Right forelimb (tissue), 1 donor: ENCODE data around the gene SCYL1.

ENCODE experiments used
- DNase-seq: peaks from one replicate; pipeline ENCODE4 v3.0.0-alpha.2; 2018

SCYL1 gene

DNA sequence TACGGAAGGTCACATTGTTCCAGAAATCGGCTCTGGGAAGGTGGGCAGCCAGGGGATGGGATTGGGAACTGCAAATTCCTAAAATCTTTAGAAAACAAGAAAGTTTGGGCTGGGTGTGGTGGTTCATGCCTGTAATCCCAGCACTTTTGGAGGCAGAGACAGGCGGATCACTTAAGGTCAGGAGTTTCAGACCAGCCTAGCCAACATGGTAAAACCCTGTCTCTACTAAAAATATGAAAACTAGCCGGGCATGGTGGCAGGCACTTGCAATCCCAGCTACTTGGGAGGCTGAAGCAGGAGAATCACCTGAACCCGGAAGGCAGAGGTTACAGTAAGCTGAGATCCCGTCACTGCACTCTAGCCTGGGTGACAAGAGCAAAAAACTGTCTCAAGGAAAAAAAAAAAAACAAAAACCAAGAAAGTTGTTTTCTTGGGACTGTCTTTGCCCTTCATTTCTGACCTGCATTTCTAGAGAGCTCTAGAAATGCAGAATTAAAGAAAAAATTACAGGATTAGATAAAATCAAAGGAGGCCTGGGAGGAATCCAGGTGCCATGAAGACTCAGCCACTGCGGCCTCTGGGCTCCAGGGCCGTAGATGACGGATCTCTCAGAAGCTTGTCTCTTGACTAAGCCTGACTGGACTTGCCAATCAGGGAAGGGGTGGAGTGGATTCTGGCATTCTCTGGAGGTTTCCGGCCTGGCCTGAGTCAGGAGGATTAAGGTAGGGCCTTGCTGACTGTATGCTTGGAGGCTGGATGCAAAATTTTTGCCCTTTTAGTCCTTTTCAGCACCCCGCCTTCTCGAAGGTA is 31.3 kb upstream of the SCYL1 start:
- no peak for DNase-seq

DNA sequence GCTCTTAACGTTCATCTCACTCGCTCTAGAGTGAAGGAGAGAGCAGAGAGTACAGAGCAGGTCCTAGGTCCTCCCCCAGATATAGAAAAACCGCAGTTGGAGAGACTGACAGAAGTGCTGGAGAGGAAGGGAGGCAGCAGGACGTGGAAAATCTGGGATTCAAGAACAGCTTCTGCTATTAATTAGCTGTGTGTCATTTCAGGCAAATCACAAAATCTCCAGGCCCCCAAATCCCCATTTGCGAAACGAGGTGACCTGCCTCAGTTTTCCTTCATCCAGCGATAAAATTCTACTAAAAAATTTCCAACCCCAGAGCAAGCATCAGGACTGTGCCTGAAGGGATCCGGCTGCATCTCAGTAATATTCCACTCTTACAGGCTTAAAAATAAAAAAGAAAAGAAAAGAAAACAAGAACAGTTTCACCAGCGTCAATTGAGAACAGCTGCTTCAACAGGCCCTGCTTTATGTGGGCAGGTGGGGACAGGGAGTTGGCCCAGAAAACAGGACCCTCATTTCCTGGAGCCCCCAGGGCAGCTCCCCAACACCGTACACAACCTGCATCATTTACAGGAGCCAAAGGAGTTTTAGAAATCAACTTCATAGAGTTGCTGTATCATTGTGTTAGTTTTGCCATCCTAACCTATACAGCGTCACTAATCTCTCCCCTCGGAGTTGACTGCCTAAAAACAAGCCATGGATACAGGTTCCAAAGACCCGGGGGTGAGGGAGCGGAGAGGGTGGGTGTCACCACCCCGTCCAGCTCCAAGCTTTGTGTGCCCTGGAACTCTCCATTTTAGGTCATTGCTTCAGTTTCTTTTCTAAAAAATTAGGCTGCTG is 28.4 kb upstream of the SCYL1 start:
- DNase-seq: peak; percentile 69

DNA sequence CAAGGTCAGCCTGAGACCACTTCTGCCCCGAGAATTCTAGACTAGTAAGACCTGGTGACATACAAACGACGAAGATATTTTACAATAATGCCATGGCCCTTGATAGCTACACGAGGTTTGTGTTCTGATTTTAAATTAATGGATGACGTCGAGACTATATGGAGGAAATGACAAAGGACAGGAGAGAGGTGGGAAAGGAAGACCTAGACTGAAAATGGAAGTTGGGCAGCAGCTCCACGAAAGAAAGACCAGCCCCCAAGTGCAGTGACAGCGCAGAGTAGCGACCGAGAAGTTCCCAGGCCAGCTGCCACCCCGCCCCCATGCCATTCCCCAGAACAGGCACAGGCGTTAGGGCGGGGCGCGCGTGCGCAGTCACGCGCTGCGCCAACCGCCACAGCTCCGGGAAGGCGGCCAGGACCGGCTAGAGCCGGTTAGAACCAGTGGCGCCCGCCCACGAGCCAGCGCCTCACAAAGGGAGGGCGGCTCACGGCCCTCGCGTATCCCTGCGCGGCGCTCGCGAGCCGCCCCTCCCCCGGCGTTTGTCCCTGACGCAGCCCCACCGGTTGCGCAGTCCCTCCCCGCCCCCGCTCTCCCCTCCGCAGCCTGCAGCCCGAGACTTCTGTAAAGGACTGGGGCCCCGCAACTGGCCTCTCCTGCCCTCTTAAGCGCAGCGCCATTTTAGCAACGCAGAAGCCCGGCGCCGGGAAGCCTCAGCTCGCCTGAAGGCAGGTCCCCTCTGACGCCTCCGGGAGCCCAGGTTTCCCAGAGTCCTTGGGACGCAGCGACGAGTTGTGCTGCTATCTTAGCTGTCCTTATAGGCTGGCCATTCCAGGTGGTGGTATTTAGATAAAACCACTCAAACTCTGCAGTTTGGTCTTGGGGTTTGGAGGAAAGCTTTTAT is 27.5 kb upstream of the SCYL1 start:
- peak; percentile 100 for DNase-seq

DNA sequence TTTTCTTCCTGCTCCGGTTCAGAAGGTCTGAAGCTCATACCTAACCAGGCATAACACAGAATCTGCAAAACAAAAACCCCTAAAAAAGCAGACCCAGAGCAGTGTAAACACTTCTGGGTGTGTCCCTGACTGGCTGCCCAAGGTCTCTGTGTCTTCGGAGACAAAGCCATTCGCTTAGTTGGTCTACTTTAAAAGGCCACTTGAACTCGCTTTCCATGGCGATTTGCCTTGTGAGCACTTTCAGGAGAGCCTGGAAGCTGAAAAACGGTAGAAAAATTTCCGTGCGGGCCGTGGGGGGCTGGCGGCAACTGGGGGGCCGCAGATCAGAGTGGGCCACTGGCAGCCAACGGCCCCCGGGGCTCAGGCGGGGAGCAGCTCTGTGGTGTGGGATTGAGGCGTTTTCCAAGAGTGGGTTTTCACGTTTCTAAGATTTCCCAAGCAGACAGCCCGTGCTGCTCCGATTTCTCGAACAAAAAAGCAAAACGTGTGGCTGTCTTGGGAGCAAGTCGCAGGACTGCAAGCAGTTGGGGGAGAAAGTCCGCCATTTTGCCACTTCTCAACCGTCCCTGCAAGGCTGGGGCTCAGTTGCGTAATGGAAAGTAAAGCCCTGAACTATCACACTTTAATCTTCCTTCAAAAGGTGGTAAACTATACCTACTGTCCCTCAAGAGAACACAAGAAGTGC is 26.7 kb upstream of the SCYL1 start:
- DNase-seq: peak; percentile 83

DNA sequence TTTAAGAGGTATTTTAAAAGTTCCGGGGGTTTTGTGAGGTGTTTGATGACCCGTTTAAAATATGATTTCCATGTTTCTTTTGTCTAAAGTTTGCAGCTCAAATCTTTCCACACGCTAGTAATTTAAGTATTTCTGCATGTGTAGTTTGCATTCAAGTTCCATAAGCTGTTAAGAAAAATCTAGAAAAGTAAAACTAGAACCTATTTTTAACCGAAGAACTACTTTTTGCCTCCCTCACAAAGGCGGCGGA is 26.2 kb upstream of the SCYL1 start:
- DNase-seq: no peak

DNA sequence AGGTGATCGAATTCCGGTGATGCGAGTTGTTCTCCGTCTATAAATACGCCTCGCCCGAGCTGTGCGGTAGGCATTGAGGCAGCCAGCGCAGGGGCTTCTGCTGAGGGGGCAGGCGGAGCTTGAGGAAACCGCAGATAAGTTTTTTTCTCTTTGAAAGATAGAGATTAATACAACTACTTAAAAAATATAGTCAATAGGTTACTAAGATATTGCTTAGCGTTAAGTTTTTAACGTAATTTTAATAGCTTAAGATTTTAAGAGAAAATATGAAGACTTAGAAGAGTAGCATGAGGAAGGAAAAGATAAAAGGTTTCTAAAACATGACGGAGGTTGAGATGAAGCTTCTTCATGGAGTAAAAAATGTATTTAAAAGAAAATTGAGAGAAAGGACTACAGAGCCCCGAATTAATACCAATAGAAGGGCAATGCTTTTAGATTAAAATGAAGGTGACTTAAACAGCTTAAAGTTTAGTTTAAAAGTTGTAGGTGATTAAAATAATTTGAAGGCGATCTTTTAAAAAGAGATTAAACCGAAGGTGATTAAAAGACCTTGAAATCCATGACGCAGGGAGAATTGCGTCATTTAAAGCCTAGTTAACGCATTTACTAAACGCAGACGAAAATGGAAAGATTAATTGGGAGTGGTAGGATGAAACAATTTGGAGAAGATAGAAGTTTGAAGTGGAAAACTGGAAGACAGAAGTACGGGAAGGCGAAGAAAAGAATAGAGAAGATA is 25.7 kb upstream of the SCYL1 start, which contains the start of gene MALAT1:
Gene MALAT1 (plus strand): TSS at position 69 of the 736 bp plus-strand sequence.
- DNase-seq: peak; percentile 98

DNA sequence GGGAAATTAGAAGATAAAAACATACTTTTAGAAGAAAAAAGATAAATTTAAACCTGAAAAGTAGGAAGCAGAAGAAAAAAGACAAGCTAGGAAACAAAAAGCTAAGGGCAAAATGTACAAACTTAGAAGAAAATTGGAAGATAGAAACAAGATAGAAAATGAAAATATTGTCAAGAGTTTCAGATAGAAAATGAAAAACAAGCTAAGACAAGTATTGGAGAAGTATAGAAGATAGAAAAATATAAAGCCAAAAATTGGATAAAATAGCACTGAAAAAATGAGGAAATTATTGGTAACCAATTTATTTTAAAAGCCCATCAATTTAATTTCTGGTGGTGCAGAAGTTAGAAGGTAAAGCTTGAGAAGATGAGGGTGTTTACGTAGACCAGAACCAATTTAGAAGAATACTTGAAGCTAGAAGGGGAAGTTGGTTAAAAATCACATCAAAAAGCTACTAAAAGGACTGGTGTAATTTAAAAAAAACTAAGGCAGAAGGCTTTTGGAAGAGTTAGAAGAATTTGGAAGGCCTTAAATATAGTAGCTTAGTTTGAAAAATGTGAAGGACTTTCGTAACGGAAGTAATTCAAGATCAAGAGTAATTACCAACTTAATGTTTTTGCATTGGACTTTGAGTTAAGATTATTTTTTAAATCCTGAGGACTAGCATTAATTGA is 25.0 kb upstream of the SCYL1 start:
- no peak for DNase-seq

DNA sequence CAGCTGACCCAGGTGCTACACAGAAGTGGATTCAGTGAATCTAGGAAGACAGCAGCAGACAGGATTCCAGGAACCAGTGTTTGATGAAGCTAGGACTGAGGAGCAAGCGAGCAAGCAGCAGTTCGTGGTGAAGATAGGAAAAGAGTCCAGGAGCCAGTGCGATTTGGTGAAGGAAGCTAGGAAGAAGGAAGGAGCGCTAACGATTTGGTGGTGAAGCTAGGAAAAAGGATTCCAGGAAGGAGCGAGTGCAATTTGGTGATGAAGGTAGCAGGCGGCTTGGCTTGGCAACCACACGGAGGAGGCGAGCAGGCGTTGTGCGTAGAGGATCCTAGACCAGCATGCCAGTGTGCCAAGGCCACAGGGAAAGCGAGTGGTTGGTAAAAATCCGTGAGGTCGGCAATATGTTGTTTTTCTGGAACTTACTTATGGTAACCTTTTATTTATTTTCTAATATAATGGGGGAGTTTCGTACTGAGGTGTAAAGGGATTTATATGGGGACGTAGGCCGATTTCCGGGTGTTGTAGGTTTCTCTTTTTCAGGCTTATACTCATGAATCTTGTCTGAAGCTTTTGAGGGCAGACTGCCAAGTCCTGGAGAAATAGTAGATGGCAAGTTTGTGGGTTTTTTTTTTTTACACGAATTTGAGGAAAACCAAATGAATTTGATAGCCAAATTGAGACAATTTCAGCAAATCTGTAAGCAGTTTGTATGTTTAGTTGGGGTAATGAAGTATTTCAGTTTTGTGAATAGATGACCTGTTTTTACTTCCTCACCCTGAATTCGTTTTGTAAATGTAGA is 24.3 kb upstream of the SCYL1 start:
- DNase-seq: peak; percentile 77

DNA sequence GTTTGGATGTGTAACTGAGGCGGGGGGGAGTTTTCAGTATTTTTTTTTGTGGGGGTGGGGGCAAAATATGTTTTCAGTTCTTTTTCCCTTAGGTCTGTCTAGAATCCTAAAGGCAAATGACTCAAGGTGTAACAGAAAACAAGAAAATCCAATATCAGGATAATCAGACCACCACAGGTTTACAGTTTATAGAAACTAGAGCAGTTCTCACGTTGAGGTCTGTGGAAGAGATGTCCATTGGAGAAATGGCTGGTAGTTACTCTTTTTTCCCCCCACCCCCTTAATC is 23.8 kb upstream of the SCYL1 start:
- no peak for DNase-seq

DNA sequence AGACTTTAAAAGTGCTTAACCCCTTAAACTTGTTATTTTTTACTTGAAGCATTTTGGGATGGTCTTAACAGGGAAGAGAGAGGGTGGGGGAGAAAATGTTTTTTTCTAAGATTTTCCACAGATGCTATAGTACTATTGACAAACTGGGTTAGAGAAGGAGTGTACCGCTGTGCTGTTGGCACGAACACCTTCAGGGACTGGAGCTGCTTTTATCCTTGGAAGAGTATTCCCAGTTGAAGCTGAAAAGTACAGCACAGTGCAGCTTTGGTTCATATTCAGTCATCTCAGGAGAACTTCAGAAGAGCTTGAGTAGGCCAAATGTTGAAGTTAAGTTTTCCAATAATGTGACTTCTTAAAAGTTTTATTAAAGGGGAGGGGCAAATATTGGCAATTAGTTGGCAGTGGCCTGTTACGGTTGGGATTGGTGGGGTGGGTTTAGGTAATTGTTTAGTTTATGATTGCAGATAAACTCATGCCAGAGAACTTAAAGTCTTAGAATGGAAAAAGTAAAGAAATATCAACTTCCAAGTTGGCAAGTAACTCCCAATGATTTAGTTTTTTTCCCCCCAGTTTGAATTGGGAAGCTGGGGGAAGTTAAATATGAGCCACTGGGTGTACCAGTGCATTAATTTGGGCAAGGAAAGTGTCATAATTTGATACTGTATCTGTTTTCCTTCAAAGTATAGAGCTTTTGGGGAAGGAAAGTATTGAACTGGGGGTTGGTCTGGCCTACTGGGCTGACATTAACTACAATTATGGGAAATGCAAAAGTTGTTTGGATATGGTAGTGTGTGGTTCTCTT is 23.2 kb upstream of the SCYL1 start:
- no peak for DNase-seq

DNA sequence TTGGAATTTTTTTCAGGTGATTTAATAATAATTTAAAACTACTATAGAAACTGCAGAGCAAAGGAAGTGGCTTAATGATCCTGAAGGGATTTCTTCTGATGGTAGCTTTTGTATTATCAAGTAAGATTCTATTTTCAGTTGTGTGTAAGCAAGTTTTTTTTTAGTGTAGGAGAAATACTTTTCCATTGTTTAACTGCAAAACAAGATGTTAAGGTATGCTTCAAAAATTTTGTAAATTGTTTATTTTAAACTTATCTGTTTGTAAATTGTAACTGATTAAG is 22.7 kb upstream of the SCYL1 start:
- DNase-seq: no peak

DNA sequence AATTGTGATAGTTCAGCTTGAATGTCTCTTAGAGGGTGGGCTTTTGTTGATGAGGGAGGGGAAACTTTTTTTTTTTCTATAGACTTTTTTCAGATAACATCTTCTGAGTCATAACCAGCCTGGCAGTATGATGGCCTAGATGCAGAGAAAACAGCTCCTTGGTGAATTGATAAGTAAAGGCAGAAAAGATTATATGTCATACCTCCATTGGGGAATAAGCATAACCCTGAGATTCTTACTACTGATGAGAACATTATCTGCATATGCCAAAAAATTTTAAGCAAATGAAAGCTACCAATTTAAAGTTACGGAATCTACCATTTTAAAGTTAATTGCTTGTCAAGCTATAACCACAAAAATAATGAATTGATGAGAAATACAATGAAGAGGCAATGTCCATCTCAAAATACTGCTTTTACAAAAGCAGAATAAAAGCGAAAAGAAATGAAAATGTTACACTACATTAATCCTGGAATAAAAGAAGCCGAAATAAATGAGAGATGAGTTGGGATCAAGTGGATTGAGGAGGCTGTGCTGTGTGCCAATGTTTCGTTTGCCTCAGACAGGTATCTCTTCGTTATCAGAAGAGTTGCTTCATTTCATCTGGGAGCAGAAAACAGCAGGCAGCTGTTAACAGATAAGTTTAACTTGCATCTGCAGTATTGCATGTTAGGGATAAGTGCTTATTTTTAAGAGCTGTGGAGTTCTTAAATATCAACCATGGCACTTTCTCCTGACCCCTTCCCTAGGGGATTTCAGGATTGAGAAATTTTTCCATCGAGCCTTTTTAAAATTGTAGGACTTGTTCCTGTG is 22.1 kb upstream of the SCYL1 start:
- DNase-seq: no peak

DNA sequence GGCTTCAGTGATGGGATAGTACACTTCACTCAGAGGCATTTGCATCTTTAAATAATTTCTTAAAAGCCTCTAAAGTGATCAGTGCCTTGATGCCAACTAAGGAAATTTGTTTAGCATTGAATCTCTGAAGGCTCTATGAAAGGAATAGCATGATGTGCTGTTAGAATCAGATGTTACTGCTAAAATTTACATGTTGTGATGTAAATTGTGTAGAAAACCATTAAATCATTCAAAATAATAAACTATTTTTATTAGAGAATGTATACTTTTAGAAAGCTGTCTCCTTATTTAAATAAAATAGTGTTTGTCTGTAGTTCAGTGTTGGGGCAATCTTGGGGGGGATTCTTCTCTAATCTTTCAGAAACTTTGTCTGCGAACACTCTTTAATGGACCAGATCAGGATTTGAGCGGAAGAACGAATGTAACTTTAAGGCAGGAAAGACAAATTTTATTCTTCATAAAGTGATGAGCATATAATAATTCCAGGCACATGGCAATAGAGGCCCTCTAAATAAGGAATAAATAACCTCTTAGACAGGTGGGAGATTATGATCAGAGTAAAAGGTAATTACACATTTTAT is 21.4 kb upstream of the SCYL1 start:
- no peak for DNase-seq

DNA sequence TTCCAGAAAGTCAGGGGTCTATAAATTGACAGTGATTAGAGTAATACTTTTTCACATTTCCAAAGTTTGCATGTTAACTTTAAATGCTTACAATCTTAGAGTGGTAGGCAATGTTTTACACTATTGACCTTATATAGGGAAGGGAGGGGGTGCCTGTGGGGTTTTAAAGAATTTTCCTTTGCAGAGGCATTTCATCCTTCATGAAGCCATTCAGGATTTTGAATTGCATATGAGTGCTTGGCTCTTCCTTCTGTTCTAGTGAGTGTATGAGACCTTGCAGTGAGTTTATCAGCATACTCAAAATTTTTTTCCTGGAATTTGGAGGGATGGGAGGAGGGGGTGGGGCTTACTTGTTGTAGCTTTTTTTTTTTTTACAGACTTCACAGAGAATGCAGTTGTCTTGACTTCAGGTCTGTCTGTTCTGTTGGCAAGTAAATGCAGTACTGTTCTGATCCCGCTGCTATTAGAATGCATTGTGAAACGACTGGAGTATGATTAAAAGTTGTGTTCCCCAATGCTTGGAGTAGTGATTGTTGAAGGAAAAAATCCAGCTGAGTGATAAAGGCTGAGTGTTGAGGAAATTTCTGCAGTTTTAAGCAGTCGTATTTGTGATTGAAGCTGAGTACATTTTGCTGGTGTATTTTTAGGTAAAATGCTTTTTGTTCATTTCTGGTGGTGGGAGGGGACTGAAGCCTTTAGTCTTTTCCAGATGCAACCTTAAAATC is 20.8 kb upstream of the SCYL1 start:
- no peak for DNase-seq

DNA sequence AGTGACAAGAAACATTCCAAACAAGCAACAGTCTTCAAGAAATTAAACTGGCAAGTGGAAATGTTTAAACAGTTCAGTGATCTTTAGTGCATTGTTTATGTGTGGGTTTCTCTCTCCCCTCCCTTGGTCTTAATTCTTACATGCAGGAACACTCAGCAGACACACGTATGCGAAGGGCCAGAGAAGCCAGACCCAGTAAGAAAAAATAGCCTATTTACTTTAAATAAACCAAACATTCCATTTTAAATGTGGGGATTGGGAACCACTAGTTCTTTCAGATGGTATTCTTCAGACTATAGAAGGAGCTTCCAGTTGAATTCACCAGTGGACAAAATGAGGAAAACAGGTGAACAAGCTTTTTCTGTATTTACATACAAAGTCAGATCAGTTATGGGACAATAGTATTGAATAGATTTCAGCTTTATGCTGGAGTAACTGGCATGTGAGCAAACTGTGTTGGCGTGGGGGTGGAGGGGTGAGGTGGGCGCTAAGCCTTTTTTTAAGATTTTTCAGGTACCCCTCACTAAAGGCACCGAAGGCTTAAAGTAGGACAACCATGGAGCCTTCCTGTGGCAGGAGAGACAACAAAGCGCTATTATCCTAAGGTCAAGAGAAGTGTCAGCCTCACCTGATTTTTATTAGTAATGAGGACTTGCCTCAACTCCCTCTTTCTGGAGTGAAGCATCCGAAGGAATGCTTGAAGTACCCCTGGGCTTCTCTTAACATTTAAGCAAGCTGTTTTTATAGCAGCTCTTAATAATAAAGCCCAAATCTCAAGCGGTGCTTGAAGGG is 20.0 kb upstream of the SCYL1 start:
- DNase-seq: no peak

DNA sequence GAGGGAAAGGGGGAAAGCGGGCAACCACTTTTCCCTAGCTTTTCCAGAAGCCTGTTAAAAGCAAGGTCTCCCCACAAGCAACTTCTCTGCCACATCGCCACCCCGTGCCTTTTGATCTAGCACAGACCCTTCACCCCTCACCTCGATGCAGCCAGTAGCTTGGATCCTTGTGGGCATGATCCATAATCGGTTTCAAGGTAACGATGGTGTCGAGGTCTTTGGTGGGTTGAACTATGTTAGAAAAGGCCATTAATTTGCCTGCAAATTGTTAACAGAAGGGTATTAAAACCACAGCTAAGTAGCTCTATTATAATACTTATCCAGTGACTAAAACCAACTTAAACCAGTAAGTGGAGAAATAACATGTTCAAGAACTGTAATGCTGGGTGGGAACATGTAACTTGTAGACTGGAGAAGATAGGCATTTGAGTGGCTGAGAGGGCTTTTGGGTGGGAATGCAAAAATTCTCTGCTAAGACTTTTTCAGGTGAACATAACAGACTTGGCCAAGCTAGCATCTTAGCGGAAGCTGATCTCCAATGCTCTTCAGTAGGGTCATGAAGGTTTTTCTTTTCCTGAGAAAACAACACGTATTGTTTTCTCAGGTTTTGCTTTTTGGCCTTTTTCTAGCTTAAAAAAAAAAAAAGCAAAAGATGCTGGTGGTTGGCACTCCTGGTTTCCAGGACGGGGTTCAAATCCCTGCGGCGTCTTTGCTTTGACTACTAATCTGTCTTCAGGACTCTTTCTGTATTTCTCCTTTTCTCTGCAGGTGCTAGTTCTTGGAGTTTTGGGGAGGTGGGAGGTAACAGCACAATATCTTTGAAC is 19.2 kb upstream of the SCYL1 start:
- no peak for DNase-seq
